ENCODE data around the gene KCNK6. TPM values are rescaled to one million over a fixed set of nuclear protein-coding genes. Genes with fewer than 3 reads are reported as not detected.

Gene KCNK6
- total and polyA plus RNA-seq, 2 donors (not counting 3 experiments of a cell fraction or from before 2014, with no cell fraction given) = 7.4 to 11.3 TPM

DNA sequence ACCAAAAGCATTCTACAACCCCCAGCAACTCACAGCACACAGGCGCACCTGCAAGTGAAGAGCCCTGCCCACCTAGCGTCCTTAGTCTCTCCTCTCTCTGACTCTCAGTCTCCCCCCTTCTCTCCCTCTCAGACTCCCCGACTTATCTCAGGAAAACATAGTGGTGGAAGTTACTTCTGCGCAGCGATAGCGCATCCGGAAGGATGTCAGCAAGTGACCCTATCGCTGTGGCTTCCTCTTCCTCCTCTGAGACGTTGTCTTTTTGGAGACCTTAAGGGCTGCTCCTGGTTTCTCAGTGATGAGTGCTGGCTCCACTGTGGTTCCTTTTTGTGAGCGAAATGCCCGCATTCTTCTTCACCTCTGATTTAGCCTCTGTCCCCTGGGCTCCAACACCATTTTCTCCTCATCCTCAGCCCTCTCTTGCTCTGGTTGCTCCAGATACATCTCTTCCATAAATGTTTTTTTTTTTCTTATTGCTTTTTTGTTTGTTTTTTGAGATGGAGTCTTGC is 2.5 kb upstream of the KCNK6 start:
- Histone ChIP-seq H3K79me2 (ENCODE audit: control insufficient read depth, insufficient read depth, low read length) (peaks cover 12% of the 10 kb centered on the region), H3K36me3 (ENCODE audit: control insufficient read depth in 2 of 2, extremely low read depth in 1 of 2, insufficient read depth in 2 of 2, low read length in 2 of 2) (no peaks in the 10 kb centered on the region), H3K4me2 (ENCODE audit: insufficient read depth, low read length) (peak overlapping the region; percentile 14), H4K20me1 (replicated peaks; ENCODE audit: control insufficient read depth, extremely low read depth, insufficient read depth, low read length) (no peaks in the 10 kb centered on the region), H2AFZ (ENCODE audit: low read depth, low read length) (peak overlapping the region; percentile 47), H3K27ac (ENCODE audit: insufficient read depth, low read depth, low read length) (no peak overlapping the region), H3K4me3 (replicated peaks in 1 of 3; ENCODE audit: insufficient read depth in 1 of 3, low read depth in 1 of 3, low read length in 3 of 3) (no peak overlapping the region), H3K9ac (replicated peaks; ENCODE audit: extremely low read depth, insufficient read depth, low read length) (no peak overlapping the region), H3K27me3 (ENCODE audit: control insufficient read depth in 2 of 2, insufficient read depth in 2 of 2, low read length in 2 of 2) (no peaks in the 10 kb centered on the region), H3K4me1 (ENCODE audit: control insufficient read depth, extremely low read depth, insufficient read depth, low read length) (peaks cover 39% of the 10 kb centered on the region), H3K9me3 (replicated peaks; ENCODE audit: control insufficient read depth, insufficient read depth, low read length) (no peaks in the 10 kb centered on the region), H3K9me1 (replicated peaks; ENCODE audit: control insufficient read depth, extremely low read depth, insufficient read depth, low read length) (no peaks in the 10 kb centered on the region)
- TF ChIP-seq EZH2 (IDR thresholded peaks at IDR 0.05; ENCODE audit: borderline replicate concordance, low read depth, low read length, severe bottlenecking) (no peak), POLR2AphosphoS5 (IDR thresholded peaks at IDR 0.05; ENCODE audit: insufficient read depth, low read depth, low read length) (peak; percentile 39), JUN (IDR thresholded peaks at IDR 0.05; ENCODE audit: borderline replicate concordance, insufficient read depth, insufficient read length, low read depth) (no peak), POLR2A (IDR thresholded peaks at IDR 0.05; ENCODE audit: low read depth, low read length) (peak; percentile 30), GATA2 (IDR thresholded peaks at IDR 0.05; ENCODE audit: insufficient read depth, insufficient read length, low read depth, low read length) (peak; percentile 86), FOS (IDR thresholded peaks at IDR 0.05; ENCODE audit: borderline replicate concordance, insufficient read depth, low read length) (no peak)
- TF ChIP-seq, protein P1, sequence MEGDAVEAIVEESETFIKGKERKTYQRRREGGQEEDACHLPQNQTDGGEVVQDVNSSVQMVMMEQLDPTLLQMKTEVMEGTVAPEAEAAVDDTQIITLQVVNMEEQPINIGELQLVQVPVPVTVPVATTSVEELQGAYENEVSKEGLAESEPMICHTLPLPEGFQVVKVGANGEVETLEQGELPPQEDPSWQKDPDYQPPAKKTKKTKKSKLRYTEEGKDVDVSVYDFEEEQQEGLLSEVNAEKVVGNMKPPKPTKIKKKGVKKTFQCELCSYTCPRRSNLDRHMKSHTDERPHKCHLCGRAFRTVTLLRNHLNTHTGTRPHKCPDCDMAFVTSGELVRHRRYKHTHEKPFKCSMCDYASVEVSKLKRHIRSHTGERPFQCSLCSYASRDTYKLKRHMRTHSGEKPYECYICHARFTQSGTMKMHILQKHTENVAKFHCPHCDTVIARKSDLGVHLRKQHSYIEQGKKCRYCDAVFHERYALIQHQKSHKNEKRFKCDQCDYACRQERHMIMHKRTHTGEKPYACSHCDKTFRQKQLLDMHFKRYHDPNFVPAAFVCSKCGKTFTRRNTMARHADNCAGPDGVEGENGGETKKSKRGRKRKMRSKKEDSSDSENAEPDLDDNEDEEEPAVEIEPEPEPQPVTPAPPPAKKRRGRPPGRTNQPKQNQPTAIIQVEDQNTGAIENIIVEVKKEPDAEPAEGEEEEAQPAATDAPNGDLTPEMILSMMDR (IDR thresholded peaks at IDR 0.05; ENCODE audit: extremely low read depth in 1 of 2, insufficient read depth in 1 of 2, low read depth in 1 of 2, low read length in 2 of 2) = no peak
- TF ChIP-seq, protein P2, sequence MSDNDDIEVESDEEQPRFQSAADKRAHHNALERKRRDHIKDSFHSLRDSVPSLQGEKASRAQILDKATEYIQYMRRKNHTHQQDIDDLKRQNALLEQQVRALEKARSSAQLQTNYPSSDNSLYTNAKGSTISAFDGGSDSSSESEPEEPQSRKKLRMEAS (IDR thresholded peaks at IDR 0.05; ENCODE audit: insufficient read depth, insufficient read length) = no peak
- ChIA-PET CTCF (no interaction called here), POLR2A (no interaction called here)
- BruUV-seq (replicated peaks) = no TSS peak
- FAIRE-seq = peak; percentile 84
- intact Hi-C loops (cut with micrococcal nuclease) (loop anchor here (2.0 to 5.0 kb wide), 2 partner anchors 52 to 420 kb away; partner anchors contain the start of gene SPINT2), dilution Hi-C loops (cut with MboI; ENCODE audit: extremely low pct_ligation_motif_present, low sequenced_read_pairs) (no loop called here)
- peak; percentile 66 for DNase-seq (ENCODE audit: low read depth, low spot score)
